Thoracic aorta (tissue), 2 donors: Measurements from ENCODE around the gene EIF3A. TPM values are rescaled to one million over a fixed set of nuclear protein-coding genes. Genes with fewer than 3 reads are reported as not detected.

Experiments
- ATAC-seq: fragments of 150-250 bp; one replicate; pipeline ENCODE4 v1.8.0; 2017; ENCODE audit warnings: low read depth; ENCODE audit not compliant: insufficient number of reproducible peaks, low FRiP score
- DNase-seq: peaks from one replicate; pipeline ENCODE4 v3.0.0-alpha.2; 2020; ENCODE audit warnings: low spot score
- H3K27ac ChIP-seq, 2 donors: fragments of 200-600 bp; sonication (generic); 1 replicate in 1 of 2; 2 replicates in 1 of 2; pipeline ENCODE4 v1.5.1; 2016; ENCODE audit warnings: mild to moderate bottlenecking in 2 of 2, moderate library complexity in 2 of 2
- H3K27me3 ChIP-seq: fragments of 200-600 bp; sonication (generic); replicated peaks from 2 replicates; pipeline ENCODE4 v1.6.0; 2016; ENCODE audit warnings: mild to moderate bottlenecking; ENCODE audit not compliant: insufficient read depth
- H3K36me3 ChIP-seq: fragments of 200-600 bp; sonication (generic); one replicate; pipeline ENCODE4 v1.5.1; 2016
- H3K4me1 ChIP-seq, 2 donors: fragments of 200-600 bp; sonication (generic); 1 replicate in 1 of 2; 2 replicates in 1 of 2; pipeline versions ENCODE4 v1.5.1 to v1.6.0; 2016; ENCODE audit warnings: low read depth in 2 of 2, mild to moderate bottlenecking in 1 of 2; ENCODE audit not compliant: control insufficient read depth in 1 of 2
- H3K4me3 ChIP-seq: fragments of 200-600 bp; sonication (generic); 2 replicates; pipeline ENCODE4 v1.5.1; 2016; ENCODE audit warnings: mild to moderate bottlenecking
- H3K9me3 ChIP-seq: fragments of 200-600 bp; sonication (generic); 2 replicates; pipeline ENCODE4 v1.5.1; 2016
- total RNA-seq, 2 donors: library from RNA; depleted of rRNA; stranded (reverse); fragments of >200 nt; gene quantifications; one replicate each; pipeline versions ENCODE4 v1.1.0 to v1.2.3, GENCODE V29; 2016
- TF ChIP-seq, protein P1 (sequence below): fragments of 200-600 bp; sonication (generic); IDR thresholded peaks from one replicate; pipeline ENCODE4 v1.5.1; 2019; ENCODE audit warnings: antibody characterized with exemption

The EIF3A gene
- total RNA-seq, 2 donors from 2014 or later = 70.8 to 135 TPM

DNA sequence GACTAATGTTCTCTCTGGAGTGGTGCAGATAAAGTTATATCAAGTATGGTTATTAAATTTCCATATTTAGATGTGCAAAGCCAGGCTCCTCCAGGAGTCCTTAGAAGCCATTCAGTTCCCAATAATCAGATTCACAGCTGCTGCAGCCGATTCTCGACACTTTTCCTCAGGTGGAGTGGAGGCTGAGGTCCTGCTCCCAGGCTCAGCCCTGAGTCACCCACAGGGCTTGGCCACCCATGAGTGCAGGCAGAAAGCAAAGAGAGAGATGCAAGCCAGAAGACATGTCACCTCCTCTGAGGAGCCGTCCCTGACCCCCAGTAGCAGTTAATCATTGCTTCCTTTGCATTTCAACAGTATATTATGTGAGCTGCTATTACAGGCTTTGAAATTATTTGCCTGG, 87.4 kb downstream of the EIF3A start:
- no peak overlapping the region for H3K27ac ChIP-seq
- ATAC-seq (no peak), DNase-seq (no peak)
- TF ChIP-seq, protein P1, sequence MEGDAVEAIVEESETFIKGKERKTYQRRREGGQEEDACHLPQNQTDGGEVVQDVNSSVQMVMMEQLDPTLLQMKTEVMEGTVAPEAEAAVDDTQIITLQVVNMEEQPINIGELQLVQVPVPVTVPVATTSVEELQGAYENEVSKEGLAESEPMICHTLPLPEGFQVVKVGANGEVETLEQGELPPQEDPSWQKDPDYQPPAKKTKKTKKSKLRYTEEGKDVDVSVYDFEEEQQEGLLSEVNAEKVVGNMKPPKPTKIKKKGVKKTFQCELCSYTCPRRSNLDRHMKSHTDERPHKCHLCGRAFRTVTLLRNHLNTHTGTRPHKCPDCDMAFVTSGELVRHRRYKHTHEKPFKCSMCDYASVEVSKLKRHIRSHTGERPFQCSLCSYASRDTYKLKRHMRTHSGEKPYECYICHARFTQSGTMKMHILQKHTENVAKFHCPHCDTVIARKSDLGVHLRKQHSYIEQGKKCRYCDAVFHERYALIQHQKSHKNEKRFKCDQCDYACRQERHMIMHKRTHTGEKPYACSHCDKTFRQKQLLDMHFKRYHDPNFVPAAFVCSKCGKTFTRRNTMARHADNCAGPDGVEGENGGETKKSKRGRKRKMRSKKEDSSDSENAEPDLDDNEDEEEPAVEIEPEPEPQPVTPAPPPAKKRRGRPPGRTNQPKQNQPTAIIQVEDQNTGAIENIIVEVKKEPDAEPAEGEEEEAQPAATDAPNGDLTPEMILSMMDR = no peak
- H3K36me3 ChIP-seq = no peaks in the 10 kb centered on the region
- H3K4me3 ChIP-seq = no peak overlapping the region
- H3K27me3 ChIP-seq = no peaks in the 10 kb centered on the region
- no peaks in the 10 kb centered on the region for H3K4me1 ChIP-seq
- H3K9me3 ChIP-seq = no peaks in the 10 kb centered on the region

DNA sequence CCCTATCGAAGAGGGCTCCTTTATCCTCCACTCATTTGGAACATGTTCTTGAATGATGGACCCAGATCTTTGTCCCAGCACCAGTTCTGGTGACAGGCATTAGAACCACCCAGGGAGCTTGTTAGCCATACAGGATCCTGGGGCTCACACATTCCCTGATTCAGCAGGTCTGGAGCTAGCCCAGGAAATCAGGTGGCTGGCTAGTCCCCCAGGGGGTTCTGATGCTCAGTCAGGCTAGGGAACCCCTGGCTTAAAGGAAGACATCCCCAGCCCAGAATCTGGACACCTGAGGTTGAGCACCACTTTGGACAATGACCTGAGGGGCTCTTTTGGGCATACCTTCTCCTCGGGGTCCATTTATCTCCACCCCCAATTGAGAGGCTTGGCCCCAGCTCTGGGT, 88.1 kb downstream of the EIF3A start:
- no peaks in the 10 kb centered on the region for H3K27me3 ChIP-seq
- H3K4me3 ChIP-seq = no peak overlapping the region
- TF ChIP-seq, protein P1 = no peak
- DNase-seq = no peak
- no peak for ATAC-seq
- no peaks in the 10 kb centered on the region for H3K36me3 ChIP-seq
- no peaks in the 10 kb centered on the region for H3K4me1 ChIP-seq
- H3K27ac ChIP-seq = no peak overlapping the region
- H3K9me3 ChIP-seq = no peaks in the 10 kb centered on the region

GRCh38 chr10:118990326-118990725, 90.3 kb downstream of the EIF3A start:
- DNase-seq (no peak), ATAC-seq (no peak)
- no peaks in the 10 kb centered on the region for H3K4me1 ChIP-seq
- H3K4me3 ChIP-seq = no peak overlapping the region
- no peaks in the 10 kb centered on the region for H3K27me3 ChIP-seq
- TF ChIP-seq, protein P1 = no peak
- peaks cover 6% of the 10 kb centered on the region for H3K9me3 ChIP-seq
- H3K27ac ChIP-seq = no peak overlapping the region
- H3K36me3 ChIP-seq = no peaks in the 10 kb centered on the region

- H3K27ac ChIP-seq = no peak overlapping the region
- H3K4me3 ChIP-seq = no peak overlapping the region
- no peaks in the 10 kb centered on the region for H3K4me1 ChIP-seq
- H3K36me3 ChIP-seq = no peaks in the 10 kb centered on the region
- DNase-seq (no peak), ATAC-seq (no peak)
- TF ChIP-seq, protein P1 = no peak
- peaks cover 6% of the 10 kb centered on the region for H3K9me3 ChIP-seq
- no peaks in the 10 kb centered on the region for H3K27me3 ChIP-seq
These were observed 93.5 kb downstream of the EIF3A start for GRCh38 chr10:118986815-118987790.

DNA sequence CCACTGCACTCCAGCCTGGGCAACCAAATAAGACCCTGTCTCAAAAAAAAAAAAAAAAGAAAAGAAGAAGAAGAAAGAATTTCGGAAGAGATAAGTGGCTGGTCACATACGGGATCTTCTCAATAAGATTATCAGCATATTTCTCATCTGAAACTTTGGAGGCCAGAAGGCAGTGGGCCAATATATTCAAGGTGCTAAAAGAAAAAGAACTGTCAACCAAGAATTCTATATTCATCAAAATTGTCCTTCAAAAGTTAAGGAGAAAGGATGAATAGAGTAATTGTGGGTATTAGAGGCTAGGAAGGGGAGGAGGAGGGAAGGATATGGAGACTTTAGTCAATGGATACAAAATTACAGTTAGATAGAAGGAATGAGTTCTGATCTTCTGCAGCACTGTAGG, 95.0 kb downstream of the EIF3A start:
- H3K4me3 ChIP-seq = no peak overlapping the region
- H3K9me3 ChIP-seq = peaks cover 6% of the 10 kb centered on the region
- H3K4me1 ChIP-seq = no peaks in the 10 kb centered on the region
- DNase-seq (no peak), ATAC-seq (no peak)
- no peaks in the 10 kb centered on the region for H3K36me3 ChIP-seq
- no peak overlapping the region for H3K27ac ChIP-seq
- H3K27me3 ChIP-seq = no peaks in the 10 kb centered on the region
- TF ChIP-seq, protein P1 = no peak

Other genes starting within 250 kb of the EIF3A start
- gene NANOS1, start 51.1 kb downstream of the EIF3A start, total RNA-seq = 1 to 10 TPM; 1.4 to 5.4 TPM
- 10 to 100 TPM; 22.6 to 23.6 TPM for gene DENND10, start 23.3 kb upstream of the EIF3A start, total RNA-seq
- 10 to 100 TPM in 1 of 2 donors, 1 to 10 TPM in 1; 9.5 to 16.1 TPM for gene SFXN4, start 84.9 kb upstream of the EIF3A start, total RNA-seq
- 10 to 100 TPM; 64.4 to 77.6 TPM for gene PRDX3, start 98.0 kb upstream of the EIF3A start, total RNA-seq
- gene GRK5, start 126.8 kb upstream of the EIF3A start, total RNA-seq = 10 to 100 TPM; 85.3 to 90.2 TPM